NCI-H1436 treated with DMSO at 0.1 percent for 48 hours (cell line): Measurements from ENCODE around the gene KRT85.

ENCODE experiments used
- DNase-seq: peaks from one replicate; lab custom pipeline; 2025; lab: John Stamatoyannopoulos, UW

KRT85 gene

DNA sequence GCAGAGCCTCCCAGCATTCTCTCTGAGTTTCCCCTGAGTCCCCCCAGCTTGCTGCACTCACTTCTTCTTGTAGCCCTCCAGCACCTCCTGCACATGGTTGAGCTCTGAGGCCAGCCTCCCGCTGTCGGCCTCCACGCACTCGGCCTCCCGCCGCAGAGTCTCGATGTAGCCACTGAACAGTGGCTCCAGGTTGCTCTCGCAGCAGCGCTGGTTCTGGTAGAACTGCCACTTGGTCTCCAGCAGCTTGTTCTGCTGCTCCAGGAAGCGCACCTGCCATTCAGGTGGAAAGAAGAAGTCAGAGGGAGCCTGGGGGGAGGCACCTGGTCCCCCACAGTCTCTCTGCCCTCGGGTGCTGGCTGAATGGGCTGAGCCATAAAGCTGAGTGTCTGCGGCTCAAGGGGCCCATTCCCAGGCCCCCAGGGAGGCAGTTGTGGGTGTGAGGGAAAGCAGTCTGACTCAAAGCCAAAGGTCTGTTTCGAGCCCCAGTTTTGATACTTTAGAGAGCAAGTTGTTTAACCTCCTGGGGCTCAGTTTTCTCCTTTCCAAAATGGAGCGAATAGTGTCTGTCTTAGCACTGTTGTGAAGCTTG, 2.3 kb downstream of the KRT85 start:
- DNase-seq: no peak

DNA sequence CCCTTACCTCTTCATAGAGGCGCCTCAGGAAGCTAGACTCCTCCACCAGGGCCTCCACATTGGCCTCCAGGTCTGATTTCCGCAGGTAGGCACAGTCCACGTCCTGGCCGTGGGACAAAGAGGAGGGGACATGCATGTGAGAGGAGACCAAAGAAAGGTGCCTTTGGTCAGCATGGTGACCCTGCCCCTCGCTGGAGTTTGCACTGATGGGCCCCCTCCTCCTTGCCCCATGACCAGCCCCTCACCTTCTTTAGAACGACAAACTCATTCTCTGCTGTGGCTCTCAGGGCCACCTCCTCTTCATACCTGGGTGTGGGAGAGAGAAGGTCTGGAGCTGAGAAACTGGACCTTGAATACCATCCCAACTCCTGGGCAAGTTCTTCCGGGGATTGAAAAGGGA, 3.2 kb downstream of the KRT85 start:
- DNase-seq: no peak

DNA sequence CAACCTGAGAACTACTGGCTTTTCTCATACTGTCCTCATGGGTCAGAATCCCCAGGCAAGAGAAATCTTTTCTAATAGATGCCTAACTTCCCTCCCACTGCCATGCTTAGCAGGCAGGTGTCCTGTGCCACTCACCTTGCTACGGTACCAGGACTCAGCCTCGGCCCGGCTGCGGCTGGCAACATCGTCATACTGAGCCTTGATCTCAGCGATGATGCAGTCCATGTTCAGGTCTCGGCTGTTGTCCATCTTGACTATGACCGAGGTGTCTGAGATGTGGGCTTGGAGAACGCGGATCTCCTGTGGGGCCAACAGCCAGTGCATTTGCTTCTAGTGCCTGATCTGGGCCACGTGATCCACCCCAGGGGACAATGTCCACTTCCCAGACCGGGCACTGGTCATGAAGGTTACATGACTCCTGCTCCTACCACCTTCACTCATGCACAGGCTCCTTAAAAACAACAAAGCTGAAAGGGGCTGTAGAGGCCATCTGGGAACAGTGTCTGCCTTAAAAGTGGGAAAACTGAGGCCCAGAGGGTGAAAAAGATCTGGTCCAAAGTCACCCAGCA, 4.1 kb downstream of the KRT85 start:
- DNase-seq: no peak

DNA sequence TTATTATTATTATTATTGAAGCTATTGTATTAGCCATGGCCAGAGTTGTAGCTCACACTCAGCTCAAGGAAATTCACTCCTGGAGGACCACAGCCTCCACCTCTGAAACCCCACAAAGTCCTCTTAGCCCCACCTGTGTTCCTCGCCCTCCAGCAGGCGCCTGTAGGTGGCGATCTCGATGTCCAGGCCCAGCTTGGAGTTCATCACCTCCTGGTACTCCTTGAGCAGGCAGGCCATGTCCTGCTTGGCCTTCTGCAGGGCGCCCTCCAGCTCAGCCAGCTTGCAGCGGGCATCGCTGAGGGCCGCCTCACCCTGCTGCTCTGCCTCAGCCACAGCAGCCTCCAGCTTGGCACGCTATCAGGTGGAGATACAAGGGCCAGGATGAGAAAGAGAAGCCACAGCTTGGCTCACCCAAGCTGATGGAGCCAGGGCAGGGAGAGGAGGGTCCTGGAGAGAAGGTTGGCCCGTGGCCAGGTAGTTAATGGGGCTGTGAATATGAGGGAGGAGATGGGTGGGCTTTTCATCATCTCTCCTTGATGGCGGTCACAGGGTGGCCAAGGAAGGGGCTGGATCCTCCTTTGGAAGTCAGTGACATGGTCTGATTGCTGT, 5.1 kb downstream of the KRT85 start:
- DNase-seq: no peak

DNA sequence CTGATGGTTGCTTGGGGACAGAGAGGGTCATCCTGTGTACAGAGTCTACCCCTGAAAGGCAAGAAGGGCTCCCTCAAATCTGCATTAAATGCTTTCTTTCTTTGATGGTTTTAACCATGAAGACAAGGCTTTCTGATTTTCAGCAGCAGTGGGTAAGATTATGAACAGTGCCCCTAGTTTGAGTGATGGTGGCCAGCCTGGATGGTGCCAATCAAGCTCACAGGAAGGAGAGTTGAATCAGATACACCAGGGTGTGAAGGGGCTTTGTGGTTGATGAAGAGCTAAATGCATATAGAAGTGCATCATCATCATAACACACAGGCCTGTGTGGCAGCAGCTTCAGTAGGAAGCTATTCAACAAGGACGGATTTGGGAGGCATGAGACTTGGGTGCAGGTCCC, 5.7 kb downstream of the KRT85 start:
- no peak for DNase-seq

DNA sequence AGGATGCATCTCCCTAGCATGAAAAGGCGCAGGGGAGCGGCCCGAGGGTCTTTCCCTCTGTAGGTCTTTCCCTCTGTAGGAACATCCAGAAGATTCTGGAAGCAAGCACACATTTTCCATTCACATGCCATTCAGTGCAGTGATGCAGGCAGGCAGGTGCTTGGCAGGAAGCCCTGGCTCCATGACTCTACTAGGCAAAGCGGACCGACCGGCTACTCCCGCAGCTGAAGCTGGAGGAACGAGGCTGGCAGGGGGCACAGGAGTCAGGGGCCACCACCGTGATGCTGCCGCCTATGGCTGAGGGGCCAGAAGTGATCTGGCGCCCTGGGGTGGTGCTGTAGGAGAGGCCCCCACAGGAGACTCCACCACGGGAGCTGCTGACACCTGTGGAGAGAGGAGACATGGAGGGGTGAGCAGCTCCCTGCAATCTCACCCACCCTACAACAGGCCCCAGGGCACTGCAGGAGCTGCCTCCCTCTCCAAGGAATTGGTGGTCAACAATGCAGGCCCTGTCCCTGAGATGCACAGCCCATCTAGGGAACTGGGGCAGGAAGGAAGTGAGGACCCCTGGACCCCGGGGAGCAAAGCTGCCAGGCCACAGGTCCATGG, 6.5 kb downstream of the KRT85 start:
- DNase-seq: no peak

DNA sequence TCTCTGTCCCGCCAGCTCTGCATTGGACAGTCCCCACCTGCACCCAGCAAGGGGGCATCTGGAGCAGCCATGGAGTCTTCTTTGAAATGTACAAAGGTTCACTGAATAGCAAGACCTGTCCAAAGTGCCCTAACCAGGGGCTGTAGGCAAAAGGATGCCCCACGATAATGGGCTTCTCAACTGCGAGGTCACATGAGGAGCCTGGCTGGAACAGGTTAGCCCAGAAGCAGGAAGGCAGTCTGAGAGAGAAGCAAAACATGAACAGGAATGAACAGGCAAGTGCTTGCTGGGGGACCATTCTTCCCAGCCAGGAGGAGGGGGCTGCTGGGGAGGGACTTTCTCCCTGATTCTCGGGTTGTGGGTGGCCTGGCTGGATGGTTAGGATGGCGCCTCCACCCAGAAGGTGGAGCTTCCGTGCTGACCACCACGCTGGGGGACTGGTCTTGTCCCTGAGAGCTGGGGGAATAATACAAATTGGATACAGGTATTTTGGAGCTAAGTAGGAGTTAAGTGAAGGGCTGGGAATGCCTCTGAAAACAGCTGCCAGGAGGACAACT, 7.1 kb downstream of the KRT85 start:
- DNase-seq: no peak

DNA sequence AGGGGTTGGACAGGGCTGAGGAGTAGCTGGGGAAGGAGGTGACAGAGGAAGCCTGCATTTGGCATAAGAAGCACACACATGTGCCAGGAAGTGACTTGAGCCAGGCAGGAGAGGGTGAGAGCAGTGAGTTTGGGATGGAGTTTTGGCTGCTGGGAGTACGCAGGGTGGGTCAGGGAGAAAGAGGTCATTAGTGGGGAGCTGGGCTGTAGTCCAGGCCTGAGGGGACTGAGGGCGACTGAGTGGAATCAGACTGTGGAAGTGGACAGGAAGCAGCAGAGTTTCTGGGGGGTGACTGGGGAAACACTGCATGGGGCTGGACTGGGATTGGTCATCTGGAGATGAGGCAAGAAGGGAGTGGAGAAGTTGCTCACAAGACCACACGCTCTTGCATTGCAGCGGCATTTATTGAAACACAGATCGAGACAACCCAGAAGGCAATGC, 7.6 kb downstream of the KRT85 start:
- no peak for DNase-seq

DNA sequence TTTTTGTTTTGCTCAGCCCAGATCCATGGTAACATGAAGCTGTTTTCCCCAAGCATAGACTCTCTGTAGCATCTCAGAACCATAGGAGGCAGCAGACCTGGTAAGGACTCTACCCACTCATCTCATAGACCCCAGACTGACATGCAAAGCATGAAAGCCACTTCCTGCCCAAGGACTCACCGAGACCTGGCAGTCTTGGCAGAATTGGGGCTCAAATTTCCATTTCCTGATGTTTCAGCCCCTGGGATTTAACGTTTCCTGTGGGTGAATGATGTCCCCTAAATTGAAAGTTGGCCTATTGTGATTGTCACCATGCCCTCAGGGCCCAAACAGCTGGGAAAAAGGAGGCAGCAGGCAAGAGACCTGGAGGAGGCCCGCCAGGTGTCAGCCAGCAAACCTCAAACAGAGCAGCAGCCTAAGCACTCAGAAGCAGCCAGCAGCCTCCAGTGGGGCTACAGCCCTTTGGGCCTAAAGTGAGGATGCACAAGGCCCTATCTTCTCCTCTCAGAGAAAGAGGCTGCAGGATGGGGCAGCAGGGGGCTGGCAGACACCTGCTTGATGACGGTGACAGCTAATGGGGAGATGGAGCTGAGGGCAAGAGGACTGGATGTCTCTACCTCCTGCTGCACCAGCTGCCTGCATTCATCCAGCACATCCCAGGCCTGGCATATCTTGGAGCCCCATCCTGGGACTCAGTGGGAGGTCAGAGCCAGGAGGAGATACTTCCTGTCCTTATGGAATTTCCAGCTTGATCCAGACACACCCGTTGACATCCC, 8.5 kb downstream of the KRT85 start:
- no peak for DNase-seq

DNA sequence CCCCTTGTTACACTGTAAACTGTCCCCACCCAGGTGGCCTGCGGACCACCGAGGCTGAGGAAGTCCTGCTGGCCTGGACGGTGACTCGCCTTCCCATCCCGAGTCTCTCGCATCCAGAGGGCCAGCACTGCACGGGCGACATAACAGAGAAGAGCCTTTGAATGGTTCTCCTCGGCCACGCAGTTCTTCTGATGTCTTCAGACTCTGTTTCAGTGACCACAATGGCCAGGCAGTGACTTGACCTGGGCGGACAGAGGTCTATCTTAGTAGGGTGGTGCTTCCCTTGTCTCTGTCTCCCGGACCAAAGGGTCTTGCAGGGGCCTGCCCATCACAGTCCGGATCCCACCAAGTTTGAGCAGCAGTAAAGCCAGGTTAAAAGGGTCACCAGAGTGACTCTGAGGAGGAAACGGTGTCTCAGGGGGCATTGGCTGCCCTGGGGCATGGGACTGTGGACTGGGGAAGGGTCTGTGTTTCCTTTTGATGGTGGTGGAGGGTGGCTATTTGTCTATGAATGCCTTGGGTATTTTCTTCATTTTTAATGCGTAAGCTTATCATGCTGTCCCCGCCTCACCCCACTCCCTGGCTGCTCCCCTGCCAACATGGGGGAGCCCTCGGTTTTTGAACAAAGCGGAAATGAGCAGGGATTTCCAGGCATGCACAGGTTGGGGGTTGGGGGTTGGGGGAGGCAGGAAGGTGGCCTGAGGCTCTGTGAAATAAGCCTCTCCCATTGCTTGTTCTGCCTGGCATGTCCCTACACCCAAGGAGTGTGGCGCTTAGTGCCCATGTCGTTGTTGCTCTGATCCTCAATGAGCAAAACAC, 10.3 kb downstream of the KRT85 start:
- DNase-seq: no peak

DNA sequence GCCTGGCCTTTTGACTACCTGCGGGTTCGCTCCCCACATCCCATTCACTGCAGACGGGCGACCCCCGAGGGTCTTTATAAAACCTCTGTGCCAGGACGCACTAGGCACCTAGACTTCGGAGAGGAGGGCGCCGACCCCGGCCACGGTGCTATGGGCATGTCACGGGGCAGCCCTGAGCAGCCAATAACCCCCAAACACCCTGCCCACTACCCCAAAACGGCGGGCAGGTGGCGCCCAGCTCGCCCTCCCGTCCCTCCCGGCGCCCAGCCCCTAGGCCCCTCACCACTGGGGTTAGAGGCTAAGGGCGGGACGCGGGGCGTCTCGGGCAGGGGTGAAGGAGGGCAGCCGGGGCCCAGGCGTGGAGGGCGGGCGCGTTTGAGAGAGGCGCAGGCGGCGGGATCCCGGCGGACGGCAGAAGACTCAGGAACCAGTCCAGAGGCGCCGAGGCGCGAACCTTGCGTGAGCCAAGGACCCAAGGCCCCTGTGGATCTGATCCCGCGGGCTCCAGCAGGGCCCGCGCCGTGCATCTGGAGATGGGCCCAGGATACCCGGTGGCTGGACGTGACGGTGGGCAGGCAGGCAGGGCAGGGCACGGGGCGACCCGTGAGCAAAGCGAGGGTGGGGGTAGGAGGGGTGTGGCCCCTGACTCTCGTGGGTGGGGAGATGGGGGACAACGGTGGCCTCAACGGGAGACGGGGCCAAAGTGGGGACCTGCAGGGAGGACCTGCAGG, 11.1 kb downstream of the KRT85 start:
- no peak for DNase-seq

DNA sequence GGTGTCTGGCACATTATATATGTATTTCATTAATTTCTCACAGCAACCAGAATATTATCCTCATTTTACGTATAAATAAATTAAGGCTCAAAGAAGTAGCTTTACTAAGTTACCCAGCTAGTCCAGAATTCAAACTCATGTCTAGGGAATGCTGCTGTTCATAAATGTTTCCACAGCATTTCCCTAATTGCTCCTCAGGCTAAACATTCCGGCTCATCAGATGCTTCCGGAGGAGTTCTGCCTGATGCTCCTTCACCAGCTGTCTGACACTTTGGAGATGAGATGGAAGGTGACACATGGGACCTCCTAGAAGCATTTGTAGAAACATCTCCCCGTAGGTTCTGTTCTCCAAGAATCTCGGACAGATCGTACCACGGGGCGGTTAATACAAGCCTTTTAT, 12.1 kb downstream of the KRT85 start:
- no peak for DNase-seq

DNA sequence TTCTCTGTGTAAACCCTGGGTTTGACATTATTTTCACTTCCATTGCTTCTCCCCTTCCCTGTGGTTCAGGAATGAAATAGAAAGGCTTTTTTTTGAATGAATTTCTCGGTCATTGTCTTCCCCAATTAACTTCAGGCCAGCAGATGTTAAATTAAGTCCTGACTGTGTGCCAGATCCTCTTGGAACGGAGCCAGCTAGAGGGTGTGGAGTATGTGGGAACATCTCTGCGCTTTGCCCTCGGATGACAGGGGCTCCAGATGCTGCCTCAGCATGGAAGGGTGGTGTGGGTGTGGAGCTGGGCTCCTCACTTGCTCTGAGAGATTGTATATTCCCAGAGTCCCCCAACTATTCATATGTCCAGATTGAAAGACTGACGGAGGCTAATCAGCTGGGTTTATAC, 13.1 kb downstream of the KRT85 start:
- DNase-seq: no peak

DNA sequence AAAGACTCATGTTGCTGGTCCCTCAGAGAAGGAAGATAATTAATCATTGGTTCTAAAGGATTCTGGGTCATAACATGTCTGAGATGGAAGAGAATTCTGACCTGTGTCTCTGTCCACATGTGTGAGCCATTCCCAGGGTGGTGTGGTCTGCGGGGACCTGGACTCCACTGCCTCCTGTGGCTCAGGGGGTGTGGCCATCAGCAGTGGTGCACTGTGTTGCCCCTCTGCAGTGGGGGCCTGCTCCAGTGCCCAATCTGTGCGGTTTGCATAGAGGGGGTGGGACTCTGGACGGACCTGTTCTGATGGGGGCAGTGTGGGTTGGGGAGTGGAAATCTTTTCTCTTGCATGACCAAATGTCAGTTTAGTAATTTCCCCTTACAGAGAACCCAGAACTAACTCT, 13.5 kb downstream of the KRT85 start:
- DNase-seq: no peak

DNA sequence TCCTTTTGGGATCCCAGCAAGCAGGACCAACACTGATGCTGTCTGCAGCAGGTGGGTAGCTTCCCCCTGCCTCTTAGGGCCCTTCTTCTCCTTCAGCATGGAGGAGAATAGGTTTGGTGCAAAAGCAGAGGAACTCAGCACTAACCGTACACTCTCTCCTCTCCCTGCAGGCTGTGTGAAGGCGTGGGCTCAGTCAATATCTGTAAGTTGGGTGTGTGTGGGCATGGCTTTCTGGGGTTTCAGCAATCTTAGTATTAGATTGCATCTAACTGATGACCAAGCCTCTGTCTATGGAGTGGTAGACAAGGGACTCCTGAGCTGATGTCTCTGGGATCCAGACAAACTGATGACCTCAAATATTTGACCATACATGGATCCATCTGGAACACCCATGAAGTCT, 14.3 kb downstream of the KRT85 start:
- DNase-seq: no peak

DNA sequence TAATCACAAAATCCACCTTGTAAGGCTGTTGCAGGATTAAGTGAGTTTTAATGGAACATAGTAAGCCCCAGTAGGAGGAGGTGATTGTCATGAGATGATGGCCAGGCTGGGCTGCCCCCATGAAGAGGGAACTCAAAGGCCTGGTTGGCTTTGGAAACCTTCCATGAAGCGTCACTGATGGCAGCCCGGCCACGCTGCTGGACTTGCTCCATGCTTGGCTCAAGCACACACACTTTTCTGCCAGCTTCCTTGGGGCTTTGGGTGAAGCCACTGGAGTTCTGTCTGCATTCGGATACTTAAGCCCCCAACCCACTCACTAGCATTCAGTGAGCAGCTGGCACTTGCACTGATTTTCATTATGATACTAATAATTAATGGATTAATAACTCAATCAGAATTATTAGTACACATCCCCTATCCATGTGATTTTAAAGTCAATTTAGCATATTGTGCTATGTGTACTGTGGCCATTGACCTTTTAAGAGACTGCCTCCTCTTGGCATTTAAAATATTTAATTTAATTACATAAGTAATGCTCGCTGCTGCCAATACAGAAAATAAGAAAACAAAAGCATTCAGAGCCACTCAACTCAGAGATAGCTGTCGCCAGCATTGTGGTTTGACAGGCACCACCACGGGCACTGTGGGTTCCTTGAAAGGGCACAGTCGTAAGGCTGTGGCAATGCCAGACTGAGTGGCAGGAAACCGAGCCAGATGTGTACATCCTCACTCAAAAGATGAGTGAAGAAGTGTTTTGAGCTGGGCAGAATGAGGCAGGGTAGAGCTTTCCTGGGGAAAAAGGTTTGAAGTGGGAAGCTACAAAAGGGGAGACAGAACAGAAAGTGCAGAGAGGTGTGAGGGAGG, 15.9 kb downstream of the KRT85 start:
- no peak for DNase-seq

DNA sequence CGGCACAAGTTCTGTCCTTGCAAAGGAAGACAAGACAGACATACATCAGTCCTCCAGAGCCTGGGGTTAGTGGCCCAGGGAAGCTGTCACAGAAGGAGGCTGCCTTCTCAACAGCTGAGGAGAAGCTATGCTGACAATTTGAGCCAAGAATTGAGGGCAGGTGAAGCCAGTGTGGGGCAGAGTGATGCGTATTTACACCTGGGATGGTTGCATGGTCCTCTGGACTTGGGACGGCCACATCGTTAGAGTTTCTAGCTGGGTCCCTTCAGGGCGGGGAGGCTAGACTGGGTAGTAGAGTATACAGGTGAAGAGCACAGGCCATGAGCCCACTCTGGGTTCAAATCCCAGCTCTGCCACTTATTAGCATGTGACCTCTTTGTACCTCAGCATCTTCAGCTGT, 16.5 kb downstream of the KRT85 start:
- DNase-seq: no peak

DNA sequence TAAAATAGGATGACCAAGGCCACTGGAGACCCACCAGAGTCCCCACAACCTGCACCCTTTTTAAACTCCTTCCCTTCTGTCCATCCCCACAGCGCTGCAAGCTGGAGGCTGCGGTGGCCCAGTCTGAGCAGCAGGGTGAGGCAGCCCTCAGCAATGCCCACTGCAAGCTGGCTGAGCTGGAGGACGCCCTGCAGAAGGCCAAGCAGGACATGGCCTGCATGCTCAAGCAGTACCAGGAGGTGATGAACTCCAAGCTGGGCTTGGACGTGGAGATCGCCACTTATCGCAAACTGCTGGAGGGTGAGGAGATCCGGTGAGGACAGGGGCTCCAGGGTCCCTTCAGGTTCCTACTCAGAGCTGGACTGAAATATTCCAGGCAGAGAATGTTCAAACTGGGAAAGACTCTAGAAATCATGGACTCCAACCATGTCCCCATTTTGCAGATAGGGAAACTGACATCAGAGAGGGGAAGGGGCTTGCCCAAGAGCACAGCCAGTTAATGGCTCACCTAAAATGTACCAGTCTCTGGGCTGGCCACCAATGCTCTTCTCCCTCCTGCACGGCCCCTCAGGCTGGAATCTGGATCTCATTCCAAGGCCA, 17.2 kb downstream of the KRT85 start:
- DNase-seq: no peak

DNA sequence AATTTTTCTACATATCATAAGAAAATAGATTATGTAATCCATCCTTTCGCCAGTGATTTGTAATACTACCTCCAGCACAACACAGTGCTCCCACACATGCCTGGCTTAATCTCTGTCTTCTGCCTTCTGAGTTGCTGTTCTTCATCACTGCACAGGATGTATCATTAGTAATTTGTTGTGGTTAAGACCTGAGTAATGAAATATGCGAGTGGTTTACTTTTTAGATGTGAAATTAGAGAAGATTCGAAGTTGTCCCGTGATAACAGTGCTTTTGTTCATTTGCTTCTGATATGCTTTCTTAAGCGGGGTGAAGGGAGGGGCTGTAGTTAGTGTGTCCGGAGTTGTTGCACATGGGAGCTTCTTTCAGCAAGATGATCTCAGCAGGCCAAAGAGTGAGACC, 18.1 kb downstream of the KRT85 start:
- DNase-seq: no peak
